ENCODE data around the gene ENOX1.

The ENOX1 gene

GRCh38 chr13:43785650-43786471, 911 bp downstream of the ENOX1 start:
- no peak for DNase-seq (ENCODE audit: low read depth)

- no peak for DNase-seq (ENCODE audit: low read depth)
Measured at GRCh38 chr13:43785261-43785649, 1.5 kb downstream of the ENOX1 start.

DNA sequence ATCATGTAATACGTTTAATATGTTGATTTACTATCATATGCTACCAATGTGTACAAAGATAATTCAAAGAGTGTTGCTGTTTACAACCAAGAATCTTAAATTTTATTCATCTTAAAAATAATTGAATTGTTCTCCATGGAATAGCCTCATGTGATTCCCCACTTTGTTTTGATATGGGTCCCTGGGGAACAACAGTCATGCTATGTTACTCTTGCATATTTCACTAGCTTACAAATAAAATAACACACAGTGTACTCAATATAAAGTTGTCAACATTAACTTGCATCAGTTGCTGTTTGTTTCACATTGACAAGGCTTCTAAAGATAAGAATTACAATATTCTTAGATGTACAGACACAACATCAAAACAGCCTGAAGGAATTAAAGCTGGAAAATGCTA, 2.3 kb downstream of the ENOX1 start:
- DNase-seq (ENCODE audit: low read depth): no peak

GRCh38 chr13:43783820-43784219, 3.0 kb downstream of the ENOX1 start:
- no peak for DNase-seq (ENCODE audit: low read depth)

- DNase-seq (ENCODE audit: low read depth): no peak
Measured at GRCh38 chr13:43782686-43783085, 4.1 kb downstream of the ENOX1 start.

- no peak for DNase-seq (ENCODE audit: low read depth)
Measured at GRCh38 chr13:43780666-43781065, 6.1 kb downstream of the ENOX1 start.

- no peak for DNase-seq (ENCODE audit: low read depth)
Measured at GRCh38 chr13:43776501-43777079, 10.2 kb downstream of the ENOX1 start.

GRCh38 chr13:43776006-43776405, 10.8 kb downstream of the ENOX1 start:
- DNase-seq (ENCODE audit: low read depth): no peak

- no peak for DNase-seq (ENCODE audit: low read depth)
Measured at GRCh38 chr13:43773602-43774001, 13.2 kb downstream of the ENOX1 start.

DNA sequence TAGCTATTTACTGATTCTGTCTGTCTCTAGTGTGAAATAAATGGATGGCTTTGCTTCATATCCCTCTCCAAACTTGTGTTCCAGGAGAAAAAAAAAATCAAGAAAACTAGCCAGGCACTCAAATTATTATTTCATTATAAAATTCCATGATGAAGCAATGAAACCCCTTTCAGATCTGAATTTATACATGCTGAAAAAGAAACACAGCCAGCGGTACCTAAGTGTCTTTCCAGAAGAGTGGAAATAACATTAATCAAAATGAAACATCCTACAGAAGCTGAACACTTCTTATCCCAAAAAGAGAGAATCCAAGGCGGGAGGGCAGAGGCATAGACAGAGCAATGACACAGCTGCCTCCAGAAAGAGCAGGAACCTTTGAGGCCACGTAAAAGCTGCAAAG, 15.9 kb downstream of the ENOX1 start:
- DNase-seq (ENCODE audit: low read depth): no peak

DNA sequence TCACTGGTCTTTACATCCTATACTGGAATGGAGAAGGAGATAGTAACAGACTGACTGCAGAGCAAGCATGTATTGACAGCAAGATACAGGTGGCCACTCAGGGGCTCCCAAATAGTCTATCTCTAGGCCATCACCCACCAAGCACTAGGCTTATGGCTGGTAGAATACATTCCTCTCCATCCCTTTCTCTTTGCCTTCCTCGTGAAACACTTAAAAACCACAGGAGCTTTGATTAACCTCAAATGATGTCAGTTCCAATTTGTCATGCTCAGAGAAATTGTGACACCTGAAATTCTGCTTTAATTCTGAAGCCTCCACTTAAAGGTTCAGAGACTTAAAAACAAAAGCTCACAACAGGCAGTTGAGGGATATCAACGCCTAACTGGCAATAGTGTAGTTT, 17.2 kb downstream of the ENOX1 start:
- no peak for DNase-seq (ENCODE audit: low read depth)

DNA sequence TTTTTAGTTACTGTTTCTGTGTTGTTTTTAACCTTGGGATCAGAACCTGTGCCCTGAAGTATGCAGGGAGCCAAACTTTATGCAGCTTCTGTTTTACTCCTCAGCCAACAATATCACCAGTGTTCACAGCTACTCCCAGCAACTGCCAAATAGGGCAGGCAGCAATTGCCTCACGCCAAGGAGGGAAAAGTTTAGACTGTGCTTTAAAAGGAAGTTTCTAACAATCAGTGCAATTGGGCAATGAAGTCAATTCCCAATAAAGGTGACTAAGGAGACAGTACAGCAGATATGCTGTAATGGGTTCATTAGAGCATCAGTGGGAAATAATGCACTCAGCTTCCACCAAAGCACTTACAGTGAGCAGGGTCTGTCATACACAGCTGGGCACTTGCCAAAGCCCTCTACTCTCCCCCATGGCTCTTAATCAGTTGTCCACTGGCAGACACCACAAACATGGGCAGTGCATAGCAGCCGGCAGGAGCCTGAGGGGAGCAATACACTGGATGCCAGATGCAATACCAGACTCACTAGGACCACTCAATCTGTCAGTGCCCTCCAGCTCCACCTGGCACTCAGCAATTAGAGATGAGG, 19.3 kb downstream of the ENOX1 start:
- DNase-seq (ENCODE audit: low read depth): no peak

DNA sequence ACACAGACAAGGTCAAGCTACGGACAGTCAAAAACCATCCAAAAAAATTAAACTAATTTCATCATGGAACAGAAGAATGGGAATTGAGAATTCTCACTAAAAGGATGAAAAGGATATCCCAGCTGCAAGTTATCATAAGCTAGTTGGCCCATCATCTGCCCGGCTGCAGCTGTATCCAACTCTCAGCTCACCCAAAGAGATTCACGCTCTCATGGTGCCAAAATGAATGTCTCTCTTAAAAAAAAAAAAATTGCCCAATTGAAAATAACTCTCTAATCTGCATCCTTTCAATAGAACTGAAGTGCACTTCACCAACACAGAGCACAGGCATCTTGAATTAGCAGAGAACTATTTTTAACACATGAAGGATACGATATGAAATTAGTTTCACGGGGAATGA, 20.0 kb downstream of the ENOX1 start:
- no peak for DNase-seq (ENCODE audit: low read depth)

DNA sequence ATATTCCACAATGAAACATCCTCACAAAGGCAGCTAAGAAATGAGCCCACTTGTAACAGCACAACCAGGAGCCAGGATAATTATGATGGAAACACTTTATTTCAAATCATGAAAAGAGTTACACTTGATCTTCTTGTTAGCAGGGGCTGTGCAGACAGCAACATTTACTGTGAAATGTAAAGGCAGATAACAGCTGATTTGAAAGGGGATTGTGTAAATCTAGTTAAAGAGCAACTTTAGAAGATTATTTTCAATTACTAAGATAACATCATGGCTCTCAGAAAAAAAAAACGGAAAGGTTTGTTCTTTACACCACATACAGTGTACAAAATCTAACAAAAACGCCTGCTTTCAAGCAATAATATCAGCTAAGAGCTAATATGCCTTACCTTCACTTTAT, 22.4 kb downstream of the ENOX1 start:
- DNase-seq (ENCODE audit: low read depth): no peak

DNA sequence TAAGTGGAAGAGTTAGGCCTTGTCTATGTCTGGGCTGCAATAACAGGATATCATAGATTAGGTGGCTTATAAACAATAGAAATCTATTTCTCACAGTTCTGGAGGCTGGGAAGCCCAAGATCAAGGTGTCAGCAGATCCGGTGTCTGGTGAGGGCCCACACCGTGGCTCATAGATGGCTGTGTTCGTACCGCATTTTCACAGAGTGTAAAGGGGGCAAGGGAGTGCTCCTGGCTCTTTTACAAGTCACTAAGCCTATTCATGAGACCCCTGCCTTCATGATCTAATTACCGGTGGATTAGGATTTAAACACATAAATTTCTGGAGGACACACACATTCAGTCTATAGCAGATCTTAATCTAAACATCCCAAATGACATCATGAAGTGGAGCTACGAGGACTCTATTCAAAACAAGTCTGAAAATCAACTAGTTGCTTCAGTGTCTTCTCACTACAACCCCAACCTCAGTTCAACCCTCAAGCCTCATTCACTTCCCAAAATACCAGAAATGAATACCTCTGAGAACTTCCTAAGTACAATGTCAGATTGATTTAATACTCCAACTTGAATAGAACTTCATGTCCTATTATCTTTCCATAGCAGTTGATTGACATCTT, 23.5 kb downstream of the ENOX1 start:
- no peak for DNase-seq (ENCODE audit: low read depth)

DNA sequence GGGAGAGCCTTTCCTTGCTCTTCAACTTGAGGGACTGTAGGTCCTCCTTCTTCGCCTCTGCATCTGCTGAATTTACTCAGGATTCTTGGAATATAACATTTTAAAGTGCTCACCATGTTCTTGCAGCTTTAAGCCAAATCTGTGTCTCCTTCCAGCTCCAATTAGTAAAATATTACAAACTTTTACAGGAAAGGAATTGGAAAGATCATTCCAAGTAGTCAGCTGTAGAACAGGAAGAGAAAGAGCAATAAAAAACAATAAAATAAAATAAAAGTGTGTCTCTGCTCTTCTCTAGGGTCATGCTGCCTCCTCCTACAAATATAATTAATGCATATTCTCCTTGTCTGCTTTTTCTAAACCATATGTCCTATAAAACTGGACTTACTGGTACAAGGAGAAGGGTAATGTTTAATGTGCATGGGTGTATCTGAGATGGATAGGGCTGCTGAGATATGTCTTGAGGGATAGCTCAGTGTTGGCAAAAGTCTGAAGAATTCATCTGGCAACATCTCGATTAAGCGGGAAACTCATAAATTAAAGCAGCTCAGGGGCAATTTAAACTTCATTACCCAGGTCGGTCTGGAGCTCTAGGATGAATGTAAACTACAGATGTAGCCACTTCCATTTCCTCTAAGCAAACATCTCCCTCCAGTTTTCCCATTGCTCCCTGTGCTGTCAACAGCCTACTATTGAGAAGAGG, 25.0 kb downstream of the ENOX1 start:
- DNase-seq (ENCODE audit: low read depth): no peak

GRCh38 chr13:43760257-43760656, 26.5 kb downstream of the ENOX1 start:
- no peak for DNase-seq (ENCODE audit: low read depth)

DNA sequence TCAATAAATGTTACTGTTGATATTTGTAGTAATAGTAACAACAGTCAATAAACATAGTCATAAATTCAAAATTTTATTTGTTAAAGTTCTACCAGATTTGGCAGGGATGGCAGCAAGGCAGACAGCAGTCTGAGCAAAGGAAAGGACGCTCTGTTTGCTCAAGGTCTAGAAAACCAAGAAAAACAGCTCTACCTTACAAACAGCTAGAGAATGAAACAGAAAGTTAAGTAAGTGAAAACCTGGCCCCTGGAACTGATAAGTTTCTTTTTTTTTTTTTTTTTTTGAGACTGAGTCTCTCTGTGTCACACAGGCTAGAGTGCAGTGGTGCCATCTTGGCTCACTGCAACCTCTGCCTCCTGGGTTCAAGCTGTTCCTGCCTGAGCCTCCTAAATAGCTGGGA, 27.9 kb downstream of the ENOX1 start:
- no peak for DNase-seq (ENCODE audit: low read depth)

- no peak for DNase-seq (ENCODE audit: low read depth)
Measured at GRCh38 chr13:43757266-43757665, 29.5 kb downstream of the ENOX1 start.

DNA sequence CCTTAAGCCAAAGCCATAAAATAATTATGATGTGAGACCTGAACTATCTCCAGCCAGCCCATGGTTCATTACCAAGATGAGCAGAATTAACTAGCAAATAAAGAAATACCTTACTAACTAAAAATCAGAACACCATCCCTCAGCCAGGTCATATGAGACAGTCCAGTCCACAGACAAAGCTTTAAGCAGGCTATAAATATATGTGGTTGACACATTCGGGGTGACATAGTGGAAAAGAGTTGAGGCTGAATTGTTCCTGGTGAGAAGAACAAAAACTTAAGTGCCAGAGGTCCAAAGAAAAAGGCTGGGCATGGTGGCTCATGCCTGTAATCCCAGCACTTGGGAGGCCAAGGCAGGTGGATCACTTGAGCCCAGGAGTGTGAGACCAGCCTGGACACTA, 30.9 kb downstream of the ENOX1 start:
- DNase-seq (ENCODE audit: low read depth): no peak

DNA sequence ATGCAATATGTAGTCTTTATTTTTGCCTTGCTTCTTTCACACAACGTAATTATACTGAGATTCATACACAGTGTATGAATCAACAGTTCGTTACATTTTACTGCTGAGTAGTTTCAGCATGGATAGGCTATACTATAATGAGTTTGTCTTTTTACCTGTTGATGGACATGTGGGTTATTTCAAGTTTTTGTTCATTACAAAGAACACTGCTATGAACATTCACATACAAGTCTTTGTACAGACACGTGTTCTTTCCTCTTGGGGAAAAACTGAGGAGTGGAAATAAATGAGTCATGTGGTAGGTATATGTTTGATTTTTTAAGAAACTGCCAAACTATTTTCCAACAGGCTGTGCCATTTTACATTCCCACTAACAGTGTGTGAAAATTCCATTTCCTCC, 35.1 kb downstream of the ENOX1 start:
- DNase-seq (ENCODE audit: low read depth): no peak

DNA sequence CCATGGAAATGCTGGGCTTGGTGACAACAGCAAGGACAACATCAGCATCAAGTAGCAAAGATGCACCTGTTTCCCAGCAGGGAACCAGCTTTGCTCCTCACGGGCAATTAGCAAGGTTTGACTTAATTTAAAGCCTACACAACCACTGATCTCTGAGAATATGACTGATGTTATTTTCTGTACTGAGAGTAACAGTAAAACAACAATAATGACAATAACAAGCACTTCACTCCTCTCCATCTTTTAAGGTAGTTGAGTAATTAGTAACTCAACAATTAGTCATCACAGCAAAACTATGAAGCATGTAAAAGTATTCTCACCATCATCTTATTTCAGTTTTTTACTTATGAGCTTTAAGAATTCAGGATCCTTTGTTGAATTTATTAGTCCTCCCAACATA, 37.3 kb downstream of the ENOX1 start:
- DNase-seq (ENCODE audit: low read depth): no peak
